Ascending aorta (tissue), 2 donors: Measurements from ENCODE around the gene IBTK. TPM values are rescaled to one million over a fixed set of nuclear protein-coding genes. Genes with fewer than 3 reads are reported as not detected.

Experiments used
- DNase-seq, 2 donors: peaks; one replicate each; pipeline ENCODE4 v3.0.0-alpha.2; 2019; ENCODE audit warnings: low spot score in 2 of 2
- H3K27ac ChIP-seq, 2 donors: fragments of 200-600 bp; sonication (generic); one replicate each; pipeline ENCODE4 v1.5.1; 2016 to 2017; ENCODE audit warnings: mild to moderate bottlenecking in 1 of 2
- H3K27me3 ChIP-seq: fragments of 200-600 bp; sonication (generic); one replicate; pipeline ENCODE4 v1.5.1; 2017
- H3K36me3 ChIP-seq, 2 donors: fragments of 200-600 bp; sonication (generic); one replicate each; pipeline ENCODE4 v1.5.1; 2016
- H3K4me1 ChIP-seq, 2 donors: fragments of 200-600 bp; sonication (generic); one replicate each; pipeline ENCODE4 v1.5.1; 2016 to 2017; ENCODE audit warnings: mild to moderate bottlenecking in 1 of 2
- H3K4me3 ChIP-seq, 2 donors: fragments of 200-600 bp; sonication (generic); one replicate each; pipeline ENCODE4 v1.5.1; 2016 to 2017; ENCODE audit warnings: mild to moderate bottlenecking in 1 of 2
- H3K9me3 ChIP-seq, 2 donors: fragments of 200-600 bp; sonication (generic); one replicate each; pipeline ENCODE4 v1.5.1; 2016
- intact Hi-C: fragments of 100-400 bp; cut with DNase I; formaldehyde crosslinking; loops from one replicate; pipeline ENCODE4 v1.15.1; 2023
- total RNA-seq: library from RNA; depleted of rRNA; stranded (reverse); fragments of >200 nt; gene quantifications from one replicate; pipeline ENCODE4 v1.1.0, GENCODE V29; 2016
- TF ChIP-seq, protein P1 (sequence below), 3 experiments: fragments of 200-600 bp in 2 of 3; fragments of 450-650 bp in 1 of 3; sonication (generic) in 2 of 3; IDR thresholded peaks; one replicate each; pipeline ENCODE4 v1.5.1; 2016 to 2019; ENCODE audit warnings: antibody characterized with exemption in 3 of 3, mild to moderate bottlenecking in 1 of 3, moderate library complexity in 1 of 3

The IBTK gene
- total RNA-seq, 1 donor from 2014 or later, result 8.8 TPM

DNA sequence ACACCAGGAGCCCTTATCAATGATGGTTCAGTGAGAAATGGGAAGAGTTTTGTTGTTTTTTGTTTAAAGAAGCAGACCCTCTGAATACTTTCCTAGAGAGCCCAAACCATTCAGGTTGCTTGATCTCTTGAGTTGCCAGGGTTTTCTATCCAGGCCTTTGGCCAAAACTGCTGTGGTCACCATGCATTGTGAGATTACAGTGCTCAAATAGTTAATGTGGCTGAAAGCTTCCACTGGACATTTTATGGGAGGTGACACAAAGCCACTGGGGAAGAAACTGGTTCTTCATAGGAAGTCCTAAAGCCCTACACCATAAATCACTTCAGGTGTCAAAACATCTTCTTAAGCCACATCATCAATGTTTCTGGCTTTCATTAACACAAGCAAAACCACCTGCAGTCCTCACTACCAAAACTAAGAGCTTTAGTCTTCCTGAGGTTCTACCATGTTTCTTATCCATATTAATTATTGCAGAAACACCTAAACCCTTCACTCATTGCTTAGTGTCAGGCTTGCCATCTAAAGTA lies 101.6 kb downstream of the IBTK start:
- no peak overlapping the region for H3K27ac ChIP-seq
- no peak for DNase-seq
- H3K27me3 ChIP-seq, result no peaks in the 10 kb centered on the region
- TF ChIP-seq, protein P1, sequence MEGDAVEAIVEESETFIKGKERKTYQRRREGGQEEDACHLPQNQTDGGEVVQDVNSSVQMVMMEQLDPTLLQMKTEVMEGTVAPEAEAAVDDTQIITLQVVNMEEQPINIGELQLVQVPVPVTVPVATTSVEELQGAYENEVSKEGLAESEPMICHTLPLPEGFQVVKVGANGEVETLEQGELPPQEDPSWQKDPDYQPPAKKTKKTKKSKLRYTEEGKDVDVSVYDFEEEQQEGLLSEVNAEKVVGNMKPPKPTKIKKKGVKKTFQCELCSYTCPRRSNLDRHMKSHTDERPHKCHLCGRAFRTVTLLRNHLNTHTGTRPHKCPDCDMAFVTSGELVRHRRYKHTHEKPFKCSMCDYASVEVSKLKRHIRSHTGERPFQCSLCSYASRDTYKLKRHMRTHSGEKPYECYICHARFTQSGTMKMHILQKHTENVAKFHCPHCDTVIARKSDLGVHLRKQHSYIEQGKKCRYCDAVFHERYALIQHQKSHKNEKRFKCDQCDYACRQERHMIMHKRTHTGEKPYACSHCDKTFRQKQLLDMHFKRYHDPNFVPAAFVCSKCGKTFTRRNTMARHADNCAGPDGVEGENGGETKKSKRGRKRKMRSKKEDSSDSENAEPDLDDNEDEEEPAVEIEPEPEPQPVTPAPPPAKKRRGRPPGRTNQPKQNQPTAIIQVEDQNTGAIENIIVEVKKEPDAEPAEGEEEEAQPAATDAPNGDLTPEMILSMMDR (IDR thresholded peaks at IDR 0.05), result no peak
- H3K9me3 ChIP-seq, result no peaks in the 10 kb centered on the region
- H3K4me1 ChIP-seq, result peaks cover 0 to 13% of the 10 kb centered on the region in 2 donors
- H3K36me3 ChIP-seq, result no peaks in the 10 kb centered on the region
- intact Hi-C loops, result loop anchor here (5.0 to 10.0 kb wide), 3 partner anchors 69 to 391 kb away; partner anchors contain the start of gene TENT5A
- no peak overlapping the region for H3K4me3 ChIP-seq

DNA sequence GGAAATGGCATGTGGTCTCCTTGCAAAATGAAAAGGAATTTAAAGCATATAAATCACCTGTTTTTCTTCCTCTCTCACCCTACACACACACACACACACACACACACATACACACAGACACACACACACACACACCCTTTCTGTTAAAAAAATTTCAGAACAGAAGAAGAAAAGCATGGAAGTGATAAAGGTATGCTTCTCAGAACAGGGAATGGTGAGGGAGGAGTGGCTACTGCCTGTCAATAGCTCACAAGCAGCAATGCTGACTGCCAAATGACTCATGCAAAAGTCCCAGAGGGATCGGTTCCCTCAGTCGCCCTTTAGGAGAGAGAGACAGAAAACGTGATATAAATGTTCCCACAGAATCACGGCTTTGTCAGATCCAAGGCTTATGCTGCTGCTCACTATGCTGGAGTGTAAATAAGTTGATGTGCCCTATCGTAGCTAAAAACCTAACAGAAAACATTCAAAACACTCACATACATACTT lies 102.6 kb downstream of the IBTK start:
- H3K36me3 ChIP-seq, result no peaks in the 10 kb centered on the region
- peaks cover 0 to 13% of the 10 kb centered on the region in 2 donors for H3K4me1 ChIP-seq
- peak overlapping the region; percentile 56 to 64 for H3K27ac ChIP-seq
- H3K4me3 ChIP-seq, result peak overlapping the region; percentile 13 to 46
- peak; percentile 29 to 89 for DNase-seq
- intact Hi-C loops, result loop anchor here (5.0 to 10.0 kb wide), 3 partner anchors 68 to 390 kb away; partner anchors contain the start of gene TENT5A
- no peaks in the 10 kb centered on the region for H3K27me3 ChIP-seq
- TF ChIP-seq, protein P1 (IDR thresholded peaks at IDR 0.05), result no peak
- H3K9me3 ChIP-seq, result no peaks in the 10 kb centered on the region

DNA sequence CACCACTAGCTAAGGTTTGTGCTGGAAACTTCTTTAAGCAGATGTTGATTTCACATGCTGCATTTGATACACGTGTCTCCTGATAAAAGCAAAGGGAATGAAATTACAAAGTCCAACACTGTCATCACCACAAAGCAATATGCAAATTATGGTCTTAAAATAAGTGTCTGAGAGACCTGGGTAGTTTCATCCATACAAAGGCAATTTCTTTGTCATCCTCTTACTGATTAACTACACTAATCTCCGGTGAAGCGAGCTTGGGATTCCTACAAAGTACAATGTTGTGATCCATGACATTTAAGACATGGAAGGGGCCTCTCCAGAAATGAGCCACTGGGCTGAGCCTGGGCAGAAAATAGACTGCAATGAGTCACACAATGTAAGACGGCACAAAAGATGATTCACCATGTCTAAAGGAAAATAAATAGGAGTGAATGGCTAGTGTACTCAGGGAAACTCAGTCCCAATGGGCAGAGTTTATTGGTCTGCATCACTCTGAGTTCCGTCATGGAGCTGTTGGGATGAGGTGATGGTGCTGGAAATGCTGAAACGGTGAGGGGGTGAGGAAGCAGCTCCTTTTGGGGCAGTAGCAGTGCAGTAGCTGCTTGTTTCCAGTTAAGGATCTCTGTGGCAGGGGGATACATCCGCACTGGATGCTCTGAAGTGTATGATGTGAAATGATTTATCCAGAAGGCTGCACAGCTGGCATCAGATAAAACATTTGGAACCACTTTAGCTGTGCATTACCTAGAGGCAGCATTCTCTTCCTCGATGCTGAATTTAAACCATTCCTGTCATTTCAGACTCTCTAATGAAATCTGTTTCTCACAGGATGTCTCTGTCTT lies 103.3 kb downstream of the IBTK start:
- no peaks in the 10 kb centered on the region for H3K36me3 ChIP-seq
- DNase-seq, result peak; percentile 15 to 79
- intact Hi-C loops, result loop anchor here (10.0 kb wide), 2 partner anchors 129 to 389 kb away; partner anchors contain the start of gene TENT5A
- TF ChIP-seq, protein P1 (IDR thresholded peaks at IDR 0.05), result no peak
- H3K4me3 ChIP-seq, result peak overlapping the region in 1 of 2 donors; percentile 46
- H3K4me1 ChIP-seq, result peaks cover 0 to 13% of the 10 kb centered on the region in 2 donors
- no peaks in the 10 kb centered on the region for H3K27me3 ChIP-seq
- no peaks in the 10 kb centered on the region for H3K9me3 ChIP-seq
- H3K27ac ChIP-seq, result peak overlapping the region; percentile 56 to 64

DNA sequence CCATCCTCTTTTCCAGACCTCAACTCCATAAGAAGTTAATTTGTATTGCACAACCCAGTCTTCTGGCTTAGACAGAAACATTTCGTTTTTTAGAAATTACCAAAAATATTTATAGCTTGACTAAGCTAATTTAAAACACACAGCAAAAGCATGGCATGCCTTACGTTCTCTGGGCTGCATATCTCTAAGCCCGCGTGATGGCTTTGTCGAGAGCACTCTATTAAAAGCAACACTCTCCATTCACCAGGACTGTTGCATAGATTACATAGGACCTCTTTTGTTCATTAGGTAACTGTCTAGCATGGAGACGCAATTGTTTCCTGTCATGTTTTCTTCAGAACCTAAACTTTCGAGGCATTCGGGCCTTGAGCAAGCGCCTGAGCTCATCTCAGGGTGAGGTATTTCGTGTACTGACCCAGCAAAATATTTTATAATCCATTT lies 104.5 kb downstream of the IBTK start:
- no peak for DNase-seq
- Histone ChIP-seq H3K27me3 (no peaks in the 10 kb centered on the region), H3K4me3 (no peak overlapping the region), H3K36me3 (no peaks in the 10 kb centered on the region), H3K27ac (peak overlapping the region; percentile 41 to 64), H3K9me3 (no peaks in the 10 kb centered on the region), H3K4me1 (peaks cover 0 to 13% of the 10 kb centered on the region in 2 donors)
- intact Hi-C loops, result loop anchor here (10.0 kb wide), 2 partner anchors 128 to 388 kb away; partner anchors contain the start of gene TENT5A
- TF ChIP-seq, protein P1 (IDR thresholded peaks at IDR 0.05), result no peak

DNA sequence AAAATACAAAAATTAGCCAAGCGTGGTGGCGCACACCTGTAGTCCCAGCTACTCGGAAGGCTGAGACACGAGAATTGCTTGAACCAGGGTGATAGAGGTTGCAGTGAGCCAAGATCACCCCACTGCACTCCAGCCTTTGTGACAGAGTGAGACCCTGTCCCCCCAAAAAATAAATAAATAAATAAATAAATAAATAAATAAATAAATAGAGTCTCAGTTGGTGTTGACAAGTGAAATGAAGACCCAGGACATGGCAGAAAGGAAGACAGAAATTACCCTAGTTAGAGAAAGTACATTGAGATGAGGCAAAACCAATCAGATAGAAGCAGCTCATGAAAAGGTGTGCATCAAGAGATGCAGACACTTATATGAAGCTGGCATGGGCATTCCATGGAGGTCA lies 105.0 kb downstream of the IBTK start:
- Histone ChIP-seq H3K27me3 (no peaks in the 10 kb centered on the region), H3K4me1 (peaks cover 0 to 13% of the 10 kb centered on the region in 2 donors), H3K36me3 (no peaks in the 10 kb centered on the region), H3K9me3 (no peaks in the 10 kb centered on the region), H3K27ac (no peak overlapping the region), H3K4me3 (no peak overlapping the region)
- TF ChIP-seq, protein P1 (IDR thresholded peaks at IDR 0.05), result no peak
- intact Hi-C loops, result loop anchor here (10.0 kb wide), 2 partner anchors 128 to 388 kb away; partner anchors contain the start of gene TENT5A
- no peak for DNase-seq
